GM23338 (cell line): Measurements from ENCODE around the gene MGAT4B. TPM values are rescaled to one million over a fixed set of nuclear protein-coding genes. Genes with fewer than 3 reads are reported as not detected.
A peak's percentile ranks its signal among the peaks of the same experiment; 100 is the strongest.

Experiments
- ATAC-seq: fragments of 200-7000 bp; cut with Tn5 transposase; 3 replicates; pipeline ENCODE4 v1.9.1; 2020
- DNase-seq: peaks from one replicate; pipeline ENCODE4 v3.0.0-alpha.2; 2015; ENCODE audit warnings: low spot score
- H2AFZ ChIP-seq: fragments of 200-600 bp; sonication (generic); 2 replicates; pipeline ENCODE4 v1.8.0; 2016; ENCODE audit warnings: antibody characterized with exemption, mild to moderate bottlenecking, moderate library complexity
- H3F3A ChIP-seq: fragments of 200-600 bp; sonication (generic); replicated peaks from 2 replicates; pipeline ENCODE4 v1.8.0; 2017; ENCODE audit warnings: antibody characterized with exemption, mixed run types, low read depth
- H3K27ac ChIP-seq: fragments of 200-600 bp; sonication (generic); 2 replicates; pipeline ENCODE4 v1.6.1; 2016; ENCODE audit warnings: low read depth
- H3K27me3 ChIP-seq: fragments of 200-600 bp; sonication (generic); 2 replicates; pipeline ENCODE4 v1.8.0; 2016; ENCODE audit warnings: mild to moderate bottlenecking, mixed run types, moderate library complexity; ENCODE audit not compliant: insufficient read depth
- H3K36me3 ChIP-seq: fragments of 200-600 bp; sonication (generic); 2 replicates; pipeline ENCODE4 v1.8.0; 2016; ENCODE audit warnings: mild to moderate bottlenecking; ENCODE audit not compliant: insufficient read depth
- H3K4me1 ChIP-seq: fragments of 200-600 bp; sonication (generic); 2 replicates; pipeline ENCODE4 v1.8.0; 2016; ENCODE audit warnings: mild to moderate bottlenecking, moderate library complexity; ENCODE audit not compliant: insufficient read depth
- H3K4me2 ChIP-seq: fragments of 200-600 bp; sonication (generic); 2 replicates; pipeline ENCODE4 v1.7.1; 2017; ENCODE audit warnings: mixed run types
- H3K4me3 ChIP-seq: fragments of 200-600 bp; sonication (generic); 2 replicates; pipeline ENCODE4 v1.6.1; 2016; ENCODE audit warnings: mixed run types
- H3K79me2 ChIP-seq: fragments of 200-600 bp; sonication (generic); replicated peaks from 2 replicates; pipeline ENCODE4 v1.8.0; 2017; ENCODE audit warnings: mild to moderate bottlenecking; ENCODE audit not compliant: insufficient read depth
- H3K9me2 ChIP-seq: fragments of 200-600 bp; sonication (generic); 2 replicates; pipeline ENCODE4 v1.8.0; 2017; ENCODE audit not compliant: insufficient read depth
- H4K20me1 ChIP-seq: fragments of 200-600 bp; sonication (generic); replicated peaks from 2 replicates; pipeline ENCODE4 v1.8.0; 2017; ENCODE audit warnings: mild to moderate bottlenecking; ENCODE audit not compliant: insufficient read depth
- H3K27ac Mint-ChIP-seq: 2 replicates; pipeline ENCODE4 v1.8.0; 2020; ENCODE audit warnings: inconsistent platforms, mild to moderate bottlenecking, moderate library complexity, mixed read lengths
- H3K27me3 Mint-ChIP-seq: 3 replicates; pipeline ENCODE4 v1.8.0; 2022; ENCODE audit warnings: low read depth, mild to moderate bottlenecking, moderate library complexity, mixed read lengths, inconsistent platforms; ENCODE audit not compliant: insufficient read depth, poor library complexity
- H3K36me3 Mint-ChIP-seq: 3 replicates; pipeline ENCODE4 v1.8.0; 2021; ENCODE audit warnings: low read depth, mild to moderate bottlenecking, inconsistent platforms, moderate library complexity, mixed read lengths
- H3K4me1 Mint-ChIP-seq: 3 replicates; pipeline ENCODE4 v1.8.0; 2020; ENCODE audit warnings: mild to moderate bottlenecking, inconsistent platforms, mixed read lengths
- H3K4me3 Mint-ChIP-seq: 3 replicates; pipeline ENCODE4 v1.8.0; 2021; ENCODE audit warnings: moderate library complexity, mild to moderate bottlenecking, inconsistent platforms, mixed read lengths
- H3K9me3 Mint-ChIP-seq: 3 replicates; pipeline ENCODE4 v1.8.0; 2020; ENCODE audit warnings: moderate library complexity, mild to moderate bottlenecking, inconsistent platforms, mixed read lengths
- CREB1 ChIP-seq: fragments of 250-450 bp; sonication (Bioruptor Pico); IDR thresholded peaks from 2 replicates; pipeline ENCODE4 v1.5.0; 2020; ENCODE audit warnings: low read depth, mild to moderate bottlenecking, moderate library complexity
- EZH2 ChIP-seq: fragments of 200-600 bp; sonication (generic); IDR thresholded peaks from one replicate; pipeline ENCODE4 v1.8.0; 2017; ENCODE audit warnings: antibody characterized with exemption, mild to moderate bottlenecking, low read depth; ENCODE audit not compliant: unreplicated experiment
- EZH2phosphoT487 ChIP-seq: fragments of 200-600 bp; sonication (generic); IDR thresholded peaks from one replicate; pipeline ENCODE4 v1.8.1; 2018; ENCODE audit warnings: antibody characterized with exemption; ENCODE audit not compliant: unreplicated experiment
- JUNB ChIP-seq: IDR thresholded peaks from one replicate; pipeline ENCODE4 v1.6.1; 2016; ENCODE audit warnings: antibody characterized with exemption; ENCODE audit not compliant: unreplicated experiment
- NANOG ChIP-seq: IDR thresholded peaks from 2 replicates; pipeline ENCODE4 v1.6.1; 2016; ENCODE audit warnings: antibody characterized with exemption, borderline replicate concordance
- POLR2AphosphoS5 ChIP-seq: IDR thresholded peaks from 2 replicates; pipeline ENCODE4 v1.6.1; 2016; ENCODE audit warnings: antibody characterized with exemption, low read depth
- ZNF114 ChIP-seq: fragments of 250-450 bp; sonication (Bioruptor Pico); IDR thresholded peaks from 2 replicates; pipeline ENCODE4 v1.5.0; 2020; ENCODE audit warnings: mild to moderate bottlenecking, moderate library complexity
- ZNF331 ChIP-seq: fragments of 250-450 bp; sonication (Bioruptor Pico); IDR thresholded peaks from 2 replicates; pipeline ENCODE4 v1.5.0; 2020; ENCODE audit warnings: low read depth, mild to moderate bottlenecking, moderate library complexity
- polyA plus RNA-seq: library from polyadenylated mRNA; unstranded; fragments of >200 nt; fragmentation: Nextera tagmentation; extraction: Ambion mirVana; gene quantifications from 2 replicates; pipeline ENCODE4 v1.2.1, GENCODE V29; 2016
- total RNA-seq: library from RNA; depleted of rRNA; stranded (reverse); fragments of >200 nt; shearing (Covaris generic); gene quantifications from 2 replicates; pipeline ENCODE4 v1.2.3, GENCODE V29; 2014
- TF ChIP-seq, protein P1 (sequence below): fragments of 250-450 bp; sonication (Bioruptor Pico); IDR thresholded peaks from 2 replicates; pipeline ENCODE4 v1.5.0; 2020; ENCODE audit warnings: mild to moderate bottlenecking, moderate library complexity
- TF ChIP-seq, protein P2 (sequence below): IDR thresholded peaks from 2 replicates; pipeline ENCODE4 v1.6.1; 2016; ENCODE audit warnings: antibody characterized with exemption
- TF ChIP-seq, protein P3 (sequence below): IDR thresholded peaks from one replicate; pipeline ENCODE4 v1.6.1; 2018; ENCODE audit warnings: antibody characterized with exemption; ENCODE audit not compliant: unreplicated experiment

The MGAT4B gene
- total and polyA plus RNA-seq, 2 experiments from 2014 or later = 32.3 to 101 TPM

DNA sequence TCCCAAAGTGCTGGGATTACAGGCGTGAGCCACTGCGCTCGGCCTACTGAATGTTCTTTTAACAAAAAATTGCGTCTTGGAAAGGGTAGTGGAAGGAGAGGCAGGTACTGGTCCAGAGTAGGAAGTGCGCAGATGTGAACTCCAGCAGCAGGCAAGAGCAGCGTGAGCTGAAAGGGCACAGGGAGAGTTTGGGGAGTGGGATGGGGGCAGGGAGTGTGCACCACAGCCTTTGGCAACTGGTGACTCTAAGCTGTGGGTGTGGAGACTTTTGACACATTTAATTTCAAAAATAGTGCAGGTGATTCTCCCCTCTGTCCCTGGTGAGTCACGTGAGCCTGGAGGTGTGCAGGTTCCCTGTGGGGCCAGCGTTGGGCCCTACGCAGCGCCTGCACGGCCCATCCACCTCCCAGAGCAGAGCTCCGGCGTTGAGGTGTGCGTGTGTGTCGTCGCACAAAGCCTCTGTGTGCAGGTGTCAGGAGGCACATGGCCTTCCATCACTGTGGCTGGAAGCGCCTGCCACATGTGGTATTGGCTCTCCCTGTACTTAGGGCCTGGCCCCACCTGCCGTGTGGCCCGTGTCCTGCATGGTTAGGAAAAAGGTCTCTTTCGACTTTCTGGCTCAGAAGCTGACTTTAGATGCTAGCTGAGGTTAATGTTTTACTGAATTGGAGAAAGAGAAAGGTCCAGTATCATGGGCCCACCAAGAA, 25.5 kb upstream of the MGAT4B start (continued):
- TF ChIP-seq, protein P1, sequence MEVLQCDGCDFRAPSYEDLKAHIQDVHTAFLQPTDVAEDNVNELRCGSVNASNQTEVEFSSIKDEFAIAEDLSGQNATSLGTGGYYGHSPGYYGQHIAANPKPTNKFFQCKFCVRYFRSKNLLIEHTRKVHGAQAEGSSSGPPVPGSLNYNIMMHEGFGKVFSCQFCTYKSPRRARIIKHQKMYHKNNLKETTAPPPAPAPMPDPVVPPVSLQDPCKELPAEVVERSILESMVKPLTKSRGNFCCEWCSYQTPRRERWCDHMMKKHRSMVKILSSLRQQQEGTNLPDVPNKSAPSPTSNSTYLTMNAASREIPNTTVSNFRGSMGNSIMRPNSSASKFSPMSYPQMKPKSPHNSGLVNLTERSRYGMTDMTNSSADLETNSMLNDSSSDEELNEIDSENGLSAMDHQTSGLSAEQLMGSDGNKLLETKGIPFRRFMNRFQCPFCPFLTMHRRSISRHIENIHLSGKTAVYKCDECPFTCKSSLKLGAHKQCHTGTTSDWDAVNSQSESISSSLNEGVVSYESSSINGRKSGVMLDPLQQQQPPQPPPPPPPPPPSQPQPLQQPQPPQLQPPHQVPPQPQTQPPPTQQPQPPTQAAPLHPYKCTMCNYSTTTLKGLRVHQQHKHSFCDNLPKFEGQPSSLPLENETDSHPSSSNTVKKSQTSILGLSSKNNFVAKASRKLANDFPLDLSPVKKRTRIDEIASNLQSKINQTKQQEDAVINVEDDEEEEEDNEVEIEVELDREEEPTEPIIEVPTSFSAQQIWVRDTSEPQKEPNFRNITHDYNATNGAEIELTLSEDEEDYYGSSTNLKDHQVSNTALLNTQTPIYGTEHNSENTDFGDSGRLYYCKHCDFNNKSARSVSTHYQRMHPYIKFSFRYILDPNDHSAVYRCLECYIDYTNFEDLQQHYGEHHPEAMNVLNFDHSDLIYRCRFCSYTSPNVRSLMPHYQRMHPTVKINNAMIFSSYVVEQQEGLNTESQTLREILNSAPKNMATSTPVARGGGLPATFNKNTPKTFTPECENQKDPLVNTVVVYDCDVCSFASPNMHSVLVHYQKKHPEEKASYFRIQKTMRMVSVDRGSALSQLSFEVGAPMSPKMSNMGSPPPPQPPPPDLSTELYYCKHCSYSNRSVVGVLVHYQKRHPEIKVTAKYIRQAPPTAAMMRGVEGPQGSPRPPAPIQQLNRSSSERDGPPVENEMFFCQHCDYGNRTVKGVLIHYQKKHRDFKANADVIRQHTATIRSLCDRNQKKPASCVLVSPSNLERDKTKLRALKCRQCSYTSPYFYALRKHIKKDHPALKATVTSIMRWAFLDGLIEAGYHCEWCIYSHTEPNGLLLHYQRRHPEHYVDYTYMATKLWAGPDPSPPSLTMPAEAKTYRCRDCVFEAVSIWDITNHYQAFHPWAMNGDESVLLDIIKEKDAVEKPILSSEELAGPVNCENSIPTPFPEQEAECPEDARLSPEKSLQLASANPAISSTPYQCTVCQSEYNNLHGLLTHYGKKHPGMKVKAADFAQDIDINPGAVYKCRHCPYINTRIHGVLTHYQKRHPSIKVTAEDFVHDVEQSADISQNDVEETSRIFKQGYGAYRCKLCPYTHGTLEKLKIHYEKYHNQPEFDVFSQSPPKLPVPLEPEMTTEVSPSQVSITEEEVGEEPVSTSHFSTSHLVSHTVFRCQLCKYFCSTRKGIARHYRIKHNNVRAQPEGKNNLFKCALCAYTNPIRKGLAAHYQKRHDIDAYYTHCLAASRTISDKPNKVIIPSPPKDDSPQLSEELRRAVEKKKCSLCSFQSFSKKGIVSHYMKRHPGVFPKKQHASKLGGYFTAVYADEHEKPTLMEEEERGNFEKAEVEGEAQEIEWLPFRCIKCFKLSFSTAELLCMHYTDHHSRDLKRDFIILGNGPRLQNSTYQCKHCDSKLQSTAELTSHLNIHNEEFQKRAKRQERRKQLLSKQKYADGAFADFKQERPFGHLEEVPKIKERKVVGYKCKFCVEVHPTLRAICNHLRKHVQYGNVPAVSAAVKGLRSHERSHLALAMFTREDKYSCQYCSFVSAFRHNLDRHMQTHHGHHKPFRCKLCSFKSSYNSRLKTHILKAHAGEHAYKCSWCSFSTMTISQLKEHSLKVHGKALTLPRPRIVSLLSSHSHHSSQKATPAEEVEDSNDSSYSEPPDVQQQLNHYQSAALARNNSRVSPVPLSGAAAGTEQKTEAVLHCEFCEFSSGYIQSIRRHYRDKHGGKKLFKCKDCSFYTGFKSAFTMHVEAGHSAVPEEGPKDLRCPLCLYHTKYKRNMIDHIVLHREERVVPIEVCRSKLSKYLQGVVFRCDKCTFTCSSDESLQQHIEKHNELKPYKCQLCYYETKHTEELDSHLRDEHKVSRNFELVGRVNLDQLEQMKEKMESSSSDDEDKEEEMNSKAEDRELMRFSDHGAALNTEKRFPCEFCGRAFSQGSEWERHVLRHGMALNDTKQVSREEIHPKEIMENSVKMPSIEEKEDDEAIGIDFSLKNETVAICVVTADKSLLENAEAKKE (CRISPR knock-in tag) = no peak
- no peak for TF ChIP-seq EZH2phosphoT487
- TF ChIP-seq, protein P2, sequence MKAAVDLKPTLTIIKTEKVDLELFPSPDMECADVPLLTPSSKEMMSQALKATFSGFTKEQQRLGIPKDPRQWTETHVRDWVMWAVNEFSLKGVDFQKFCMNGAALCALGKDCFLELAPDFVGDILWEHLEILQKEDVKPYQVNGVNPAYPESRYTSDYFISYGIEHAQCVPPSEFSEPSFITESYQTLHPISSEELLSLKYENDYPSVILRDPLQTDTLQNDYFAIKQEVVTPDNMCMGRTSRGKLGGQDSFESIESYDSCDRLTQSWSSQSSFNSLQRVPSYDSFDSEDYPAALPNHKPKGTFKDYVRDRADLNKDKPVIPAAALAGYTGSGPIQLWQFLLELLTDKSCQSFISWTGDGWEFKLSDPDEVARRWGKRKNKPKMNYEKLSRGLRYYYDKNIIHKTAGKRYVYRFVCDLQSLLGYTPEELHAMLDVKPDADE = no peak
- TF ChIP-seq POLR2AphosphoS5 = no peak
- TF ChIP-seq ZNF331 (CRISPR knock-in tag) = no peak
- no peak for TF ChIP-seq ZNF114

DNA sequence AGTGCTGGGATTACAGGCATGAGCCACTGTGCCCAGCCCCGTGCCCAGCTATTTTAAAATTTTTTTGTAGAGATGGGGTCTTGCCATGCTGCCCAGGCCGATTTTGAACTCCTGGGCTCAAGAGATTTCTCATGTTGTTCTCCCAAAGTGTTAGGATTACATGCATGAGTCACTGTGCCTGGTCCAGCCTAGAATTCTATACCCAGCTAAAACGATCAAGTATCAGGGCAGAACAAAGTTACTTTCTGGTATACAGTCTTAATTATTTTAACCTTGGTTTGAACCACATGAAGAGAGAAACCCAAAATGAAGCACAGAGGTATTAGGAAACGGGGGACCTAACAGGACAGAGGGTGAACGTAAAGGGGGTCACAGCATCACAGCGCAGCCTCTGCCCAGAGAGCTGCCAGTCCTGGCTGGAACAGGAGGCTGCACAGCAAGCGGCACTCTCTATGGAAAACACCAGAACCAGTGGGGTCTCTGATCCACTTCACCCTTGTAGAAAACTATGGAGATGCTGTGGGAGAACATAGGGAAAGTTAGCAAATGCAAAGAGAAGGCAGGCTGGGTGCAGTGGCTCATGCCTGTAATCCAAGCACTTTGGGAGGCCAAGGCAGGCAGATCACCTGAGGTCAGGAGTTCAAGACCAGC, 24.3 kb upstream of the MGAT4B start:
- H3K9me3 Mint-ChIP-seq = peaks cover 9% of the 10 kb centered on the region; the same call in 2 of the 3 replicates
- H3K4me2 ChIP-seq = no peak overlapping the region
- peaks cover 13% of the 10 kb centered on the region for H3F3A ChIP-seq
- H3K36me3 Mint-ChIP-seq = peaks cover 98% of the 10 kb centered on the region
- H3K79me2 ChIP-seq = no peaks in the 10 kb centered on the region
- H3K36me3 ChIP-seq = peaks cover 28% of the 10 kb centered on the region
- peaks cover 23% of the 10 kb centered on the region for H3K4me1 ChIP-seq
- no peaks in the 10 kb centered on the region for H3K9me2 ChIP-seq
- no peak overlapping the region; the same call in 1 of the 2 replicates for H3K27ac Mint-ChIP-seq
- H3K27me3 Mint-ChIP-seq = peaks cover 18% of the 10 kb centered on the region
- H4K20me1 ChIP-seq = peaks cover 25% of the 10 kb centered on the region
- ATAC-seq = no peak
- no peak overlapping the region for H3K4me3 ChIP-seq
- no peak overlapping the region for H3K4me3 Mint-ChIP-seq
- peak overlapping the region; percentile 45; the same call in 1 of the 2 replicates for H3K27ac ChIP-seq
- H3K27me3 ChIP-seq = no peaks in the 10 kb centered on the region
- peaks cover 24% of the 10 kb centered on the region for H3K4me1 Mint-ChIP-seq
- no peak for DNase-seq
- no peak overlapping the region for H2AFZ ChIP-seq
- TF ChIP-seq ZNF114 = no peak
- no peak for TF ChIP-seq NANOG
- TF ChIP-seq, protein P3, sequence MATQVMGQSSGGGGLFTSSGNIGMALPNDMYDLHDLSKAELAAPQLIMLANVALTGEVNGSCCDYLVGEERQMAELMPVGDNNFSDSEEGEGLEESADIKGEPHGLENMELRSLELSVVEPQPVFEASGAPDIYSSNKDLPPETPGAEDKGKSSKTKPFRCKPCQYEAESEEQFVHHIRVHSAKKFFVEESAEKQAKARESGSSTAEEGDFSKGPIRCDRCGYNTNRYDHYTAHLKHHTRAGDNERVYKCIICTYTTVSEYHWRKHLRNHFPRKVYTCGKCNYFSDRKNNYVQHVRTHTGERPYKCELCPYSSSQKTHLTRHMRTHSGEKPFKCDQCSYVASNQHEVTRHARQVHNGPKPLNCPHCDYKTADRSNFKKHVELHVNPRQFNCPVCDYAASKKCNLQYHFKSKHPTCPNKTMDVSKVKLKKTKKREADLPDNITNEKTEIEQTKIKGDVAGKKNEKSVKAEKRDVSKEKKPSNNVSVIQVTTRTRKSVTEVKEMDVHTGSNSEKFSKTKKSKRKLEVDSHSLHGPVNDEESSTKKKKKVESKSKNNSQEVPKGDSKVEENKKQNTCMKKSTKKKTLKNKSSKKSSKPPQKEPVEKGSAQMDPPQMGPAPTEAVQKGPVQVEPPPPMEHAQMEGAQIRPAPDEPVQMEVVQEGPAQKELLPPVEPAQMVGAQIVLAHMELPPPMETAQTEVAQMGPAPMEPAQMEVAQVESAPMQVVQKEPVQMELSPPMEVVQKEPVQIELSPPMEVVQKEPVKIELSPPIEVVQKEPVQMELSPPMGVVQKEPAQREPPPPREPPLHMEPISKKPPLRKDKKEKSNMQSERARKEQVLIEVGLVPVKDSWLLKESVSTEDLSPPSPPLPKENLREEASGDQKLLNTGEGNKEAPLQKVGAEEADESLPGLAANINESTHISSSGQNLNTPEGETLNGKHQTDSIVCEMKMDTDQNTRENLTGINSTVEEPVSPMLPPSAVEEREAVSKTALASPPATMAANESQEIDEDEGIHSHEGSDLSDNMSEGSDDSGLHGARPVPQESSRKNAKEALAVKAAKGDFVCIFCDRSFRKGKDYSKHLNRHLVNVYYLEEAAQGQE = no peak
- TF ChIP-seq CREB1 (CRISPR knock-in tag) = no peak
- no peak for TF ChIP-seq JUNB
- no peak for TF ChIP-seq ZNF331 (CRISPR knock-in tag)
- no peak for TF ChIP-seq POLR2AphosphoS5
- no peak for TF ChIP-seq EZH2
- TF ChIP-seq EZH2phosphoT487 = no peak
